SK-N-SH treated with all-trans-retinoic acid at 6 μM for 48 hours (cell line): ENCODE measurements around the gene DOCK4.

Source experiments
- ATAC-seq: fragments of 200-7000 bp; cut with Tn5 transposase; 3 replicates; pipeline ENCODE4 v1.9.1; 2020; ENCODE audit warnings: mild to moderate bottlenecking, moderate library complexity
- ARNTL ChIP-seq: fragments of 450-650 bp; formaldehyde crosslinking; IDR thresholded peaks from 2 replicates; pipeline ENCODE4 v1.5.0; 2020; ENCODE audit warnings: low read depth, mild to moderate bottlenecking, moderate library complexity, borderline replicate concordance
- BACH2 ChIP-seq: fragments of 250-450 bp; sonication (Bioruptor Pico); IDR thresholded peaks from 2 replicates; pipeline ENCODE4 v1.9.0; 2021; ENCODE audit warnings: mild to moderate bottlenecking, borderline replicate concordance
- CSDC2 ChIP-seq: fragments of 250-450 bp; sonication (Bioruptor Pico); IDR thresholded peaks from 2 replicates; pipeline ENCODE4 v1.5.0; 2020; ENCODE audit warnings: mild to moderate bottlenecking, moderate library complexity
- ESRRG ChIP-seq: fragments of 250-450 bp; sonication (Bioruptor Pico); IDR thresholded peaks from 2 replicates; pipeline ENCODE4 v1.6.1; 2021; ENCODE audit warnings: mild to moderate bottlenecking
- GLIS3 ChIP-seq: fragments of 250-450 bp; sonication (Bioruptor Pico); IDR thresholded peaks from 2 replicates; pipeline ENCODE4 v1.5.0; 2020; ENCODE audit warnings: mild to moderate bottlenecking, moderate library complexity
- ISL1 ChIP-seq: fragments of 250-450 bp; sonication (Bioruptor Pico); IDR thresholded peaks from 2 replicates; pipeline ENCODE4 v2.1.2; 2022; ENCODE audit warnings: mild to moderate bottlenecking, moderate library complexity
- OSR1 ChIP-seq: fragments of 250-450 bp; sonication (Bioruptor Pico); IDR thresholded peaks from 2 replicates; pipeline ENCODE4 v1.8.0; 2022; ENCODE audit warnings: moderate library complexity, mild to moderate bottlenecking, inconsistent platforms
- PPARA ChIP-seq: fragments of 250-450 bp; sonication (Bioruptor Pico); IDR thresholded peaks from 2 replicates; pipeline ENCODE4 v1.5.0; 2020; ENCODE audit warnings: mild to moderate bottlenecking, borderline replicate concordance
- TCF4 ChIP-seq: fragments of 250-450 bp; sonication (Bioruptor Pico); IDR thresholded peaks from 2 replicates; pipeline ENCODE4 v1.8.0; 2021; ENCODE audit warnings: mild to moderate bottlenecking, moderate library complexity, borderline replicate concordance
- TOX ChIP-seq: fragments of 250-450 bp; sonication (Bioruptor Pico); IDR thresholded peaks from 2 replicates; pipeline ENCODE4 v1.8.0; 2021; ENCODE audit warnings: mild to moderate bottlenecking, moderate library complexity, borderline replicate concordance
- ZFP3 ChIP-seq: fragments of 250-450 bp; sonication (Bioruptor Pico); IDR thresholded peaks from 2 replicates; pipeline ENCODE4 v1.5.0; 2020; ENCODE audit warnings: mild to moderate bottlenecking, moderate library complexity
- ZFP30 ChIP-seq: fragments of 450-650 bp; formaldehyde crosslinking; IDR thresholded peaks from 2 replicates; pipeline ENCODE4 v1.5.0; 2022; ENCODE audit warnings: mild to moderate bottlenecking, moderate library complexity
- ZNF565 ChIP-seq: fragments of 450-650 bp; formaldehyde crosslinking; conservative IDR thresholded peaks from 2 replicates; pipeline ENCODE4 v1.5.0; 2020; ENCODE audit warnings: low read depth, mild to moderate bottlenecking, moderate library complexity
- ZNF8 ChIP-seq: fragments of 450-650 bp; formaldehyde crosslinking; IDR thresholded peaks from 2 replicates; pipeline ENCODE4 v1.5.0; 2020; ENCODE audit warnings: mild to moderate bottlenecking, moderate library complexity
- TF ChIP-seq, protein P1 (sequence below): fragments of 250-450 bp; sonication (Bioruptor Pico); IDR thresholded peaks from 2 replicates; pipeline ENCODE4 v1.5.0; 2020; ENCODE audit warnings: mild to moderate bottlenecking, moderate library complexity
- TF ChIP-seq, protein P2 (sequence below): fragments of 250-450 bp; sonication (Bioruptor Pico); IDR thresholded peaks from 2 replicates; pipeline ENCODE4 v1.8.0; 2020; ENCODE audit warnings: mild to moderate bottlenecking, moderate library complexity, borderline replicate concordance
- TF ChIP-seq, protein P3 (sequence below): fragments of 250-450 bp; sonication (Bioruptor Pico); IDR thresholded peaks from 2 replicates; pipeline ENCODE4 v1.5.1; 2020; ENCODE audit warnings: low read depth, mild to moderate bottlenecking, moderate library complexity
- TF ChIP-seq, protein P4 (sequence below): fragments of 250-450 bp; sonication (Bioruptor Pico); IDR thresholded peaks from 2 replicates; pipeline ENCODE4 v1.5.1; 2021; ENCODE audit warnings: mild to moderate bottlenecking, moderate library complexity

DOCK4 gene

DNA sequence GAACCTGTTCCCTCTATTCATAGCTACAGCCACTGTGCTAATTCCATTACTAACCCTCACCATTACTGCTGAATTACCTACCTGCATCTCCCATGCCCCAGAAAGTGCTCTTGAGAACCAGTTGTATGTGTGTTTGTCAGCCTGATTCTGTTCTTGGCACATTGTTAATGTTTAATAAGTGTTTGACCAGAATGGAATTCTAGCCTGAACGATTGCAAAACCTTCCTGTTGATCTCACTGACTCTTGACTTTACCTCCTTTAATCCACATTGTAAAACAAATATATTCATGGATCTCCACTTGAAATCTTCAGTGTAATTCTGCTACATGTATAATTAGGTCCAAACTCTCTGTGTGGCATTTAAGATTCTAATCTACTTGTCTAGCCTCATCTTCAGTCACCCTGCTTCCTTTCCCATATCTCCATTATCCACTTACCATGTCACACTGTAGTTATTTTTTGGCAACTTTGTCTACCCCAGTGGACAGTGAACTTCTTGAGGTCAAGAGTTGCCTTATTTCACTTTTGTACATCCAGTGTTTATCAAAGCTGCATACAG is 5.2 kb upstream of the DOCK4 start:
- no peak for ATAC-seq

DNA sequence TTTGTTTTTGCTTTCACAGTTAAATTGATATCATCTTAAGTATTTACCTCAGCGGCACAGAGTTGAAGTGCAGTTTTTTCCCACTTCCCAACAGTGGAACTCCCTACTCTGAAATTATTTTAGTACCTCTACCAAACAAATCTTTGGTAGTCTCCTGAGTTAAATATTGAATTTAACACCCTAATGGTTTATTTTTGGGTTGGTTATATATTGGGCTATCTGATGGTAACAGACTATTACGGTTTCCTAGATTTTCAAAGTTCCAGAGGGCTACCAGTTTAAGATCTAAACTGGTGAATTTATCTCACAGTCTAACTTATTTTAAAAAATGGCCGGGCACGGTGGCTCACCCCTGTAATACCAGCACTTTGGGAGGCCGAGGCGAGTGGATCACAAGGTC is 1.6 kb upstream of the DOCK4 start:
- TF ChIP-seq, protein P1, sequence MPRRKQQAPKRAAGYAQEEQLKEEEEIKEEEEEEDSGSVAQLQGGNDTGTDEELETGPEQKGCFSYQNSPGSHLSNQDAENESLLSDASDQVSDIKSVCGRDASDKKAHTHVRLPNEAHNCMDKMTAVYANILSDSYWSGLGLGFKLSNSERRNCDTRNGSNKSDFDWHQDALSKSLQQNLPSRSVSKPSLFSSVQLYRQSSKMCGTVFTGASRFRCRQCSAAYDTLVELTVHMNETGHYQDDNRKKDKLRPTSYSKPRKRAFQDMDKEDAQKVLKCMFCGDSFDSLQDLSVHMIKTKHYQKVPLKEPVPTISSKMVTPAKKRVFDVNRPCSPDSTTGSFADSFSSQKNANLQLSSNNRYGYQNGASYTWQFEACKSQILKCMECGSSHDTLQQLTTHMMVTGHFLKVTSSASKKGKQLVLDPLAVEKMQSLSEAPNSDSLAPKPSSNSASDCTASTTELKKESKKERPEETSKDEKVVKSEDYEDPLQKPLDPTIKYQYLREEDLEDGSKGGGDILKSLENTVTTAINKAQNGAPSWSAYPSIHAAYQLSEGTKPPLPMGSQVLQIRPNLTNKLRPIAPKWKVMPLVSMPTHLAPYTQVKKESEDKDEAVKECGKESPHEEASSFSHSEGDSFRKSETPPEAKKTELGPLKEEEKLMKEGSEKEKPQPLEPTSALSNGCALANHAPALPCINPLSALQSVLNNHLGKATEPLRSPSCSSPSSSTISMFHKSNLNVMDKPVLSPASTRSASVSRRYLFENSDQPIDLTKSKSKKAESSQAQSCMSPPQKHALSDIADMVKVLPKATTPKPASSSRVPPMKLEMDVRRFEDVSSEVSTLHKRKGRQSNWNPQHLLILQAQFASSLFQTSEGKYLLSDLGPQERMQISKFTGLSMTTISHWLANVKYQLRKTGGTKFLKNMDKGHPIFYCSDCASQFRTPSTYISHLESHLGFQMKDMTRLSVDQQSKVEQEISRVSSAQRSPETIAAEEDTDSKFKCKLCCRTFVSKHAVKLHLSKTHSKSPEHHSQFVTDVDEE (CRISPR knock-in tag): no peak
- TF ChIP-seq ZFP30 (CRISPR knock-in tag): no peak
- TF ChIP-seq, protein P2, sequence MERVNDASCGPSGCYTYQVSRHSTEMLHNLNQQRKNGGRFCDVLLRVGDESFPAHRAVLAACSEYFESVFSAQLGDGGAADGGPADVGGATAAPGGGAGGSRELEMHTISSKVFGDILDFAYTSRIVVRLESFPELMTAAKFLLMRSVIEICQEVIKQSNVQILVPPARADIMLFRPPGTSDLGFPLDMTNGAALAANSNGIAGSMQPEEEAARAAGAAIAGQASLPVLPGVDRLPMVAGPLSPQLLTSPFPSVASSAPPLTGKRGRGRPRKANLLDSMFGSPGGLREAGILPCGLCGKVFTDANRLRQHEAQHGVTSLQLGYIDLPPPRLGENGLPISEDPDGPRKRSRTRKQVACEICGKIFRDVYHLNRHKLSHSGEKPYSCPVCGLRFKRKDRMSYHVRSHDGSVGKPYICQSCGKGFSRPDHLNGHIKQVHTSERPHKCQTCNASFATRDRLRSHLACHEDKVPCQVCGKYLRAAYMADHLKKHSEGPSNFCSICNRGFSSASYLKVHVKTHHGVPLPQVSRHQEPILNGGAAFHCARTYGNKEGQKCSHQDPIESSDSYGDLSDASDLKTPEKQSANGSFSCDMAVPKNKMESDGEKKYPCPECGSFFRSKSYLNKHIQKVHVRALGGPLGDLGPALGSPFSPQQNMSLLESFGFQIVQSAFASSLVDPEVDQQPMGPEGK (CRISPR knock-in tag): no peak
- TF ChIP-seq, protein P3, sequence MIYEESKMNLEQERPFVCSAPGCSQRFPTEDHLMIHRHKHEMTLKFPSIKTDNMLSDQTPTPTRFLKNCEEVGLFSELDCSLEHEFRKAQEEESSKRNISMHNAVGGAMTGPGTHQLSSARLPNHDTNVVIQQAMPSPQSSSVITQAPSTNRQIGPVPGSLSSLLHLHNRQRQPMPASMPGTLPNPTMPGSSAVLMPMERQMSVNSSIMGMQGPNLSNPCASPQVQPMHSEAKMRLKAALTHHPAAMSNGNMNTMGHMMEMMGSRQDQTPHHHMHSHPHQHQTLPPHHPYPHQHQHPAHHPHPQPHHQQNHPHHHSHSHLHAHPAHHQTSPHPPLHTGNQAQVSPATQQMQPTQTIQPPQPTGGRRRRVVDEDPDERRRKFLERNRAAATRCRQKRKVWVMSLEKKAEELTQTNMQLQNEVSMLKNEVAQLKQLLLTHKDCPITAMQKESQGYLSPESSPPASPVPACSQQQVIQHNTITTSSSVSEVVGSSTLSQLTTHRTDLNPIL (CRISPR knock-in tag): no peak
- ATAC-seq: no peak

More for the DNA sequence above, 5.2 kb upstream of the DOCK4 start:
- TF ChIP-seq, protein P3 (CRISPR knock-in tag): no peak
- TF ChIP-seq ARNTL (CRISPR knock-in tag): no peak
- no peak for TF ChIP-seq GLIS3
- no peak for TF ChIP-seq BACH2 (CRISPR knock-in tag)
- no peak for TF ChIP-seq CSDC2 (CRISPR knock-in tag)
- TF ChIP-seq, protein P4, sequence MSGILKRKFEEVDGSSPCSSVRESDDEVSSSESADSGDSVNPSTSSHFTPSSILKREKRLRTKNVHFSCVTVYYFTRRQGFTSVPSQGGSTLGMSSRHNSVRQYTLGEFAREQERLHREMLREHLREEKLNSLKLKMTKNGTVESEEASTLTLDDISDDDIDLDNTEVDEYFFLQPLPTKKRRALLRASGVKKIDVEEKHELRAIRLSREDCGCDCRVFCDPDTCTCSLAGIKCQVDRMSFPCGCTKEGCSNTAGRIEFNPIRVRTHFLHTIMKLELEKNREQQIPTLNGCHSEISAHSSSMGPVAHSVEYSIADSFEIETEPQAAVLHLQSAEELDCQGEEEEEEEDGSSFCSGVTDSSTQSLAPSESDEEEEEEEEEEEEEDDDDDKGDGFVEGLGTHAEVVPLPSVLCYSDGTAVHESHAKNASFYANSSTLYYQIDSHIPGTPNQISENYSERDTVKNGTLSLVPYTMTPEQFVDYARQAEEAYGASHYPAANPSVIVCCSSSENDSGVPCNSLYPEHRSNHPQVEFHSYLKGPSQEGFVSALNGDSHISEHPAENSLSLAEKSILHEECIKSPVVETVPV (CRISPR knock-in tag): no peak
- no peak for TF ChIP-seq ZFP30 (CRISPR knock-in tag)
- no peak for TF ChIP-seq ISL1 (CRISPR knock-in tag)
- no peak for TF ChIP-seq ZNF565
- TF ChIP-seq PPARA (CRISPR knock-in tag): no peak

DNA sequence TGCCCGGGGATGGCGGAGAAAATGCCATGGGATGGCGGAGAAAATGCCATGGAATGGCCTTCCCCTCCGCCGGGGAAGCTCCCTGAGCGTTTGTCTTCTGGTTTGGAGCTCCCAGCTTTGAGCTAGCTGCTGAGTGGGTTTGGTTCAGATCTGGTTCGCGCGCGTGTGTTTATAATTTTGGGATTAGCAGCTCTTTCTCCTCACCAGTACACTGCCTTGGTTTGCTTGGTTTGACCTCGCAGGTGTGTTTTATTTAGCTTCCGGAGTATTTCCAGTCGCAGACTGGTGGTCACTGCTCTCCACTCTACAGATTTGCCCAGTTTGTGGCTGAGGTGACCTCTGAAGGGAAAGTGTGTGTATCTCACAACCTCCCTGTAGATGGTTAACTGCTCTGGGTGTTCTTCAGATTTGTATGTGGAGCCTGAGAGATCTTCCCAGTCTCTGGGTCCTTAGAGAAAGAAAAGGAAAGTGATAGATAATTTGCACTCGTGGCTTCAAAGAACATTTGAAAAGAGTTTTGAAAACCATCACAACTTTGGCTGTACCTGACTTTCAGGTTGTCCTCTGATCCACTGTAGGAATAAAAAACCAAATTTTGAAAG is 893 bp upstream of the DOCK4 start:
- ATAC-seq: peak; percentile 5
- TF ChIP-seq ZFP30 (CRISPR knock-in tag): 0 out of 2 replicates have a peak, but pooled peaks have one; percentile 9
- TF ChIP-seq, protein P2 (CRISPR knock-in tag): no peak
- TF ChIP-seq, all 23 proteins: peak for 1

DNA sequence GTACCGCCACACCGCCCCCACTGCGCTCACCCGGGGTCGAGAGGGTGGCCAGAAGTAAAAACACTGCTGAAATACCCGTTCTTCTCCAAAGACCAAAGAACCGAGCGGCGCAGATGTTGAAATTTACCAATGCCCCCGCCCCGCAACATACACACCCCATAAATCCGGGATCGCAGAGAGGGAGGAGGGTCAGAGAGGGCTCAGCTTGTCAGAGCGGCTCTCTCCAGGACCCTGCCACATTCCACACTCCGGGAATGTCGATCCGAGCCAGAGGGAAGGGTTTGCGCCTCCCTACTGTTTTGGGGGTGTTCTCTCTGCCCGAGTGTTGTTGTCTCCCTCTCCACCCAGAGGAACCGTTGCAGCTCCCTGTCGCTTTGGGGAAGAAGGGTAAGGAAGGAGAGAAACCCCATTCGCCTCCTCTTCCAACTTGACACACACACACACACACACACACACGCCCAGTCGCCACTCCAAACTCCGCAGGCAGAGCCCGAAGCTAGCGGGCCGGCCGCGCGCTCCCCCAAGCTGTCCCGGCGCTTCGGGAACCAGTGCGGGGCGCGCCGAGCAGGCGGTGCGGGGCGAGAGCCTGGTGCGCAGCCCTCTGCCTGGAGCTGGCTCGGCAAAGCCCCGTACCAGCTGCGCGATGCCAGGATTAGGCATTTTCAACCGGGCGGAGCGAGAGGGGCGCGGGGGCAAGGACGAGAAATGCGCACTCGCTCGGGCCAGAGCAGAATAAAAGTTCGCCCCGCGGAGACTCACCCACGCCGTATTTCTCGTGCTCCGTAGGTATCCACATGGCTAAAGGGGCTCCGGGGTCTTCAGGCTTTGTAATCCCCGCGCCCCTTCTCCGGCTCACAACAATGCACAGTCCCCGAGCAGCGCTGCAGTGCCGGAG is 609 bp downstream of the DOCK4 start:
- peak; percentile 49 for ATAC-seq
- TF ChIP-seq, protein P1 (CRISPR knock-in tag): 0 out of 2 replicates have a peak, but pooled peaks have one; percentile 12
- TF ChIP-seq ZNF8 (CRISPR knock-in tag) (no peak), TOX (CRISPR knock-in tag) (no peak), GLIS3 (no peak), OSR1 (no peak), TCF4 (CRISPR knock-in tag) (no peak), ESRRG (CRISPR knock-in tag) (no peak), ZFP3 (peak; percentile 32; the same call in 1 of the 2 replicates), ARNTL (CRISPR knock-in tag) (no peak), ZNF565 (no peak)
